ENCODE results near the gene SIPA1L3. TPM values are rescaled to one million over a fixed set of nuclear protein-coding genes. Genes with fewer than 3 reads are reported as not detected.
A peak's percentile ranks its signal among the peaks of the same experiment; 100 is the strongest.

Gene SIPA1L3
- total and polyA plus RNA-seq, 9 of the 15 experiments (the other 6 are each of a cell fraction or from before 2014, with no cell fraction given) = 0.01 to 6.1 (median 2.5) TPM

DNA sequence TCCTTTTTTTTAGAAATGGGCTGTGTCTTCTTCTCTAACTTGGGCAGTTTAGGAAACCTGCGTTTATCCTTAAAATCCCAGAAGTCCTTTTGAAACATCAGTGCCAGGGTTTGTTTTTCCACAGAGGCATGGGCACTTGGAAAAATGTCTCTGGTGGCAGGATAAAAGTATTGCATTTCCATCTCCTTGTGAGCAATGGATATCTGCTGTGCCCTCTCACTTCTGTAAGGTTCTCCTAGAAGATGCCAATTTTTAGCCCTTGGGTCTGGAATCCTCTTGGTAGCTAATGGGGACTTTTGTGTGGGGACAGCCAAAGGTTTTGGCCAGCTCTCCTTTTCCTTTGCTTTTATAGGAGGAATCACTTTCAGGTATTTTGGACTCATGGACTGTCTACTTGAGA is 21.6 kb upstream of the SIPA1L3 start:
- ChIA-PET CTCF (ENCODE audit: low intra/inter-chr PET ratio) (no interaction called here), POLR2A (interaction anchor here (0.6 to 0.7 kb wide), 3 partner anchors 11 to 713 kb away, joined by 3 read pairs; no protein-coding TSS in a partner anchor)
- Histone ChIP-seq H3K36me3 (ENCODE audit: control insufficient read depth, insufficient read depth, low read length) (no peaks in the 10 kb centered on the region), H3K4me1 (replicated peaks in 1 of 2; ENCODE audit: control insufficient read depth in 2 of 2, insufficient read depth in 2 of 2, low read length in 2 of 2) (no peaks in the 10 kb centered on the region), H4K20me1 (replicated peaks; ENCODE audit: control insufficient read depth, insufficient read depth, low read length) (no peaks in the 10 kb centered on the region), H2AFZ (ENCODE audit: low read depth, low read length) (no peak overlapping the region), H3K9me1 (ENCODE audit: control insufficient read depth, insufficient read depth, low read length) (no peaks in the 10 kb centered on the region), H3K79me2 (ENCODE audit: control insufficient read depth, insufficient read depth, low read length) (no peaks in the 10 kb centered on the region), H3K27ac (ENCODE audit: extremely low read depth, low read depth, low read length) (no peak overlapping the region), H3K4me2 (ENCODE audit: insufficient read depth, low read length) (no peak overlapping the region), H3K4me3 (no peak overlapping the region), H3K27me3 (ENCODE audit: control insufficient read depth in 2 of 2, insufficient read depth in 2 of 2, low read length in 2 of 2) (no peaks in the 10 kb centered on the region), H3K9ac (ENCODE audit: insufficient read depth in 1 of 2, low read depth in 2 of 2, low read length in 2 of 2) (no peak overlapping the region), H3K9me3 (replicated peaks; ENCODE audit: control insufficient read depth, insufficient read depth, low read depth, low read length) (no peaks in the 10 kb centered on the region)
- no TSS peak for BruUV-seq (replicated peaks)
- WGBS (ENCODE audit: insufficient coverage, low coverage, missing lambda C conversion rate) = 0% methylated on average over 1 of the region's 1 CpG
- peak in 1 of 2 experiments; percentile 34; a peak in 1 of 3 replicates for TF ChIP-seq CBX3 (IDR thresholded peaks at IDR 0.05; ENCODE audit: borderline replicate concordance in 1 of 2, low read length in 2 of 2)
- no peak for TF ChIP-seq CBX8 (IDR thresholded peaks at IDR 0.05; ENCODE audit: borderline replicate concordance, extremely low read depth, low read depth, low read length, poor library complexity, severe bottlenecking)
- TF ChIP-seq TAF1 (IDR thresholded peaks at IDR 0.05; ENCODE audit: control insufficient read depth, extremely low read depth, insufficient read depth, low read length, severe bottlenecking) = no peak
- TF ChIP-seq ZBTB12 (CRISPR knock-in tag; IDR thresholded peaks at IDR 0.05) = no peak
- no peak for TF ChIP-seq TEAD4 (IDR thresholded peaks at IDR 0.05; ENCODE audit: low read length)
- TF ChIP-seq TEAD4 (CRISPR knock-in tag; IDR thresholded peaks at IDR 0.05; ENCODE audit: borderline replicate concordance) = no peak
- no peak for TF ChIP-seq ETV1 (tag; conservative IDR thresholded peaks at IDR 0.05; ENCODE audit: low read depth)
- TF ChIP-seq E4F1 (CRISPR knock-in tag; IDR thresholded peaks at IDR 0.05; ENCODE audit: borderline replicate concordance) = no peak
- ATAC-seq = no peak
- FAIRE-seq = no peak
- DNase-seq (ENCODE audit: extremely low read depth in 1 of 4, low spot score in 3 of 4) = no peak
- in situ Hi-C loops (cut with MboI) (no loop called here), intact Hi-C loops (cut with micrococcal nuclease) (no loop called here)

All from K562 (cell line).